B cell (primary cell): Measurements from ENCODE around the gene ZNF609.

Source experiments
- EZH2 ChIP-seq: IDR thresholded peaks from 2 replicates; pipeline ENCODE4 v1.6.1; 2012; ENCODE audit warnings: borderline replicate concordance, low read depth, mild to moderate bottlenecking, moderate library complexity, low read length; ENCODE audit not compliant: insufficient read depth, poor library complexity, severe bottlenecking
- TF ChIP-seq, protein P1 (sequence below): fragments of 200-600 bp; IDR thresholded peaks from one replicate; pipeline ENCODE4 v1.8.0; 2022; ENCODE audit warnings: antibody characterized with exemption, mild to moderate bottlenecking

DNA sequence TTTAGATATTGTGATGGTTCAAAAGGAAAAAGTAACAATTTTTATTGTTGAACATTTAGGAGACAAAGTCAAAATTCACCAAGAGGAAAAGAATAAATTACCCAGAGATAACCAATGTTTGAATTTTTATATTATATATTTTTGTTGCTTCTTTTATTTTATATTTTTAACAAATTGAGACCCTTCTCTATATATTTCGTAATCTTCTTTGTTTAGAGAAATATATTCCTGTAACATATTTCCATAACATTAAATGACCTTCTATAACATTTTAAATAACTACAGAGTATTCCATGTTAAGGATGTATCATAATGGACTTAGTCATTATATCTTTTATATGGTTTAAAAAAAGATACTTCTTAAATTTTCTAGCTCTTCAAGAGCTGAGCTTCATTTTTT lies 187.0 kb downstream of the ZNF609 start:
- TF ChIP-seq, protein P1, sequence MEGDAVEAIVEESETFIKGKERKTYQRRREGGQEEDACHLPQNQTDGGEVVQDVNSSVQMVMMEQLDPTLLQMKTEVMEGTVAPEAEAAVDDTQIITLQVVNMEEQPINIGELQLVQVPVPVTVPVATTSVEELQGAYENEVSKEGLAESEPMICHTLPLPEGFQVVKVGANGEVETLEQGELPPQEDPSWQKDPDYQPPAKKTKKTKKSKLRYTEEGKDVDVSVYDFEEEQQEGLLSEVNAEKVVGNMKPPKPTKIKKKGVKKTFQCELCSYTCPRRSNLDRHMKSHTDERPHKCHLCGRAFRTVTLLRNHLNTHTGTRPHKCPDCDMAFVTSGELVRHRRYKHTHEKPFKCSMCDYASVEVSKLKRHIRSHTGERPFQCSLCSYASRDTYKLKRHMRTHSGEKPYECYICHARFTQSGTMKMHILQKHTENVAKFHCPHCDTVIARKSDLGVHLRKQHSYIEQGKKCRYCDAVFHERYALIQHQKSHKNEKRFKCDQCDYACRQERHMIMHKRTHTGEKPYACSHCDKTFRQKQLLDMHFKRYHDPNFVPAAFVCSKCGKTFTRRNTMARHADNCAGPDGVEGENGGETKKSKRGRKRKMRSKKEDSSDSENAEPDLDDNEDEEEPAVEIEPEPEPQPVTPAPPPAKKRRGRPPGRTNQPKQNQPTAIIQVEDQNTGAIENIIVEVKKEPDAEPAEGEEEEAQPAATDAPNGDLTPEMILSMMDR: no peak
- no peak for TF ChIP-seq EZH2
